NCI-H1436 treated with DMSO at 0.1 percent for 48 hours (cell line): ENCODE results near the gene BCL2L12.

Experiments
- DNase-seq: peaks from one replicate; lab custom pipeline; 2025; lab: John Stamatoyannopoulos, UW

BCL2L12 gene

DNA sequence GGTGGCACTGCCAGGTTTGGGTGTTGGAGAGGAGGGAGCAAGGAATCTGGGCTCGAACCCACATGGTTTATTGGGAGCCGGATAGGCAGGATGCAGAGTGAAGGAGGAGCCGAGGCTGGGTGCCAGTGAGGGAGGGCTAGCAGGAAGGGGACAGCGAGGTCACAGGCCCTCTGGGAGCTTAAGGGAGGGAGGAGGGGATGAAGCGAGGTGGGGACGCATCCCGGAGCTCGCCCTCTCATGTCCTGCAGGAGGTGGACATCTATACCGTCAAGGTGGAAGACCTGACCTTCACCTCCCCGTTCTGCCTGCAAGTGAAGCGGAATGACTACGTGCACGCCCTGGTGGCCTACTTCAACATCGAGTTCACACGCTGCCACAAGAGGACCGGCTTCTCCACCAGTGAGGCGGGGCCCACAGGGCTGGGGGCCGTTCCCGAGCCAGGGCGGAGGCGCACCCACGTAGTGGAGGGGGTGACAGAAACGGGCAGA lies 20.2 kb downstream of the BCL2L12 start:
- DNase-seq, result no peak

DNA sequence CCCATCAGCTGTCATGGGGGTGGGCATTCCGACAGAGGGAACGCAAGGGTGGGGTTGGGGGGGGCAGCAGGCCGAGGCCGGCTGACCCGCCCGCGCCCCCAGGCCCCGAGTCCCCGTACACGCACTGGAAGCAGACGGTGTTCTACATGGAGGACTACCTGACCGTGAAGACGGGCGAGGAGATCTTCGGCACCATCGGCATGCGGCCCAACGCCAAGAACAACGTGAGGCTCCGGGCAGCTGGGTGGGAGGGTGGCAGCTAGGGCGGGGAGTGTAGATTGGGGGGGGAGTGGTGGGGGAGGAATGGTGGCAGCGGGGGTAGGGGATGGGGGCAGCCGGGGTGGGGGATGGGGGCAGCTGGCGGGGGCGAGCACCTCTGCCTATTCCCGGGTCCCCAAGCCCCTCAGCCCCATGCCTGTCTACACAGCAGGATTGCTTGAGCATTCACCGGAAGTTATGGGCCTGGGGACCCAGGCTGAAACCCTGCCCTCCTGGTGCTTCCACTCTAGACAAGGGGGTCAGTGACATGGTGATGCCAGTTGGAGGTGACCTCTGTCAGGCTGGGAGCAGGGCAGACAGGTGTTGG lies 20.9 kb downstream of the BCL2L12 start:
- DNase-seq, result no peak

DNA sequence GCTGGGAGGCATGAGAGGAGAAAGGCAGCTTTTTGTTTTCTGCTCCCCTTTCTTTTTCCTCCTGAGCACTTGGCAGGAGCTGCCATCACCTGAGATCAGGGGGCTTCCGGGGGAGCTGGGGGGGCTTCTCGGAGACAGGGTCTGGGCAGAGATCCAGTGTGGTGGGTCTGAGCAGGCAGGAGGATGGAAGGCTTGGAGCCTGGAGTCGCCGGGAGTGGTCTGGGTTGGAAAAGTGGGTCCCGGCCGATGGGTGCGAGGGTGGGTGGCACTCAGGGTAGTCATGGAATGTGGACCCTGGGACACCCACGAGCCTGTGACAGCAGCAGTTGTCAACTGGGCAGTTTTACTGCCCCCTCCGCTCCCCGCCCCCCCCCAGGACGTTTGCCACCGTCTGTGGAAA lies 21.4 kb downstream of the BCL2L12 start:
- no peak for DNase-seq

DNA sequence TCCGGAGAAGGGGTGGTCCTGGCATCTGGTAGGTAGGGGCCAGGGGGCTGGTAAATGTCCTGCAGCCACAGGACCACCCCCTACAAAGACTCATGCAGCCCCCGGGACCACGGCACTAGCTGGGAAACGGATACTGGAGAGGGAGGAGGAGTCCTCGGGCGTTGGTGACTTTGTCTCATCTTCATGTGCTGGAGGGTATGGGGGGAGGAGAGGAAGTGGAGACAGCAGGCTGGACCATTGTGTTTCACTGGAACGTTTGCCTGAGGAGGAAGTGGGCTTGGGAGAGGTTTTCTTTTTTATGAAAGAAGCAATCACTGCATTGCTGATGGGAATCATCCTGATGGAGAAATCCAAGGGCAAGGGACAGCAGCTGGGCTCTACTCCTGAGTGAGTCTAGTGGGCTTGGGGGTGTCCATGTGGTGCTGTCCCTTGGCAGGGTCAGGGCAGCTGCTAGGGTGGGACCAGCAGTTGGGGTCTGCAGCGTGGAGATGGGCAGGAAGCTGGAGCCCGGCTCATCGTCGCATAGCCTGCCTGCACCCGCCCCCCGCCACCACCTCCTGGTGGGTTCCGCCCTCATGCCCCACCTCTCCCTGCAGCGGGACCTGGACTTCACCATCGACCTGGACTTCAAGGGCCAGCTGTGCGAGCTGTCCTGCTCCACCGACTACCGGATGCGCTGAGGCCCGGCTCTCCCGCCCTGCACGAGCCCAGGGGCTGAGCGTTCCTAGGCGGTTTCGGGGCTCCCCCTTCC lies 22.0 kb downstream of the BCL2L12 start:
- DNase-seq, result no peak

DNA sequence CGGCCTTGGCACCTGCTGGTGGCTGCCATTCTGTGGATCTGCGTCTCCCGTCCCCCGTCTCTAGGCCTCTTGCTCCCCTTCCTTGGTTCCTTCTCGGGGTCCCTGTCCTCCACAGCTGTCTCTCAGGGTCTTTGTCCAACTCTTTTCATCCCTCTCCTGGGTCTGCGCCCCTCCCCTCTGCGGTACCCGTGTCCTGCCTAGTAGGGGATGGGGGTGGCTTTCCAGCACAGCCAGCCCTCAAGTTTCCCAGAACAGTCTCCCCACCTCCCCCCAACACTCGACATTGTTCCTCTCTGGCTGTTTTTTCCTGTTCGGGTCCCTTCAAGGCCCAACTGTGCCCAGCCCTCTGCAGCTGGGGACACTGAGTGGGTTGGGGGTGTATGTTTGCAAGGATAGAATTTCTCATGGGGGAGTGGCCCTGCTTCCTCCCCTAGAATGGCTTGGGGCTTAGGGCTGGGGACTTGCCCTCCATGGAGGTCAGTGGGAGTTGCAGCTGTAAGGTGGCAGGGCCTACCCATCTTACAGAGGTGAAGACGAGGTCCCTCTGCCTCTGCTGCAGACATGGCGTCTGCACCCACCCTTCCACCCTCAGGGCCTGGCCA lies 22.9 kb downstream of the BCL2L12 start:
- DNase-seq, result no peak

DNA sequence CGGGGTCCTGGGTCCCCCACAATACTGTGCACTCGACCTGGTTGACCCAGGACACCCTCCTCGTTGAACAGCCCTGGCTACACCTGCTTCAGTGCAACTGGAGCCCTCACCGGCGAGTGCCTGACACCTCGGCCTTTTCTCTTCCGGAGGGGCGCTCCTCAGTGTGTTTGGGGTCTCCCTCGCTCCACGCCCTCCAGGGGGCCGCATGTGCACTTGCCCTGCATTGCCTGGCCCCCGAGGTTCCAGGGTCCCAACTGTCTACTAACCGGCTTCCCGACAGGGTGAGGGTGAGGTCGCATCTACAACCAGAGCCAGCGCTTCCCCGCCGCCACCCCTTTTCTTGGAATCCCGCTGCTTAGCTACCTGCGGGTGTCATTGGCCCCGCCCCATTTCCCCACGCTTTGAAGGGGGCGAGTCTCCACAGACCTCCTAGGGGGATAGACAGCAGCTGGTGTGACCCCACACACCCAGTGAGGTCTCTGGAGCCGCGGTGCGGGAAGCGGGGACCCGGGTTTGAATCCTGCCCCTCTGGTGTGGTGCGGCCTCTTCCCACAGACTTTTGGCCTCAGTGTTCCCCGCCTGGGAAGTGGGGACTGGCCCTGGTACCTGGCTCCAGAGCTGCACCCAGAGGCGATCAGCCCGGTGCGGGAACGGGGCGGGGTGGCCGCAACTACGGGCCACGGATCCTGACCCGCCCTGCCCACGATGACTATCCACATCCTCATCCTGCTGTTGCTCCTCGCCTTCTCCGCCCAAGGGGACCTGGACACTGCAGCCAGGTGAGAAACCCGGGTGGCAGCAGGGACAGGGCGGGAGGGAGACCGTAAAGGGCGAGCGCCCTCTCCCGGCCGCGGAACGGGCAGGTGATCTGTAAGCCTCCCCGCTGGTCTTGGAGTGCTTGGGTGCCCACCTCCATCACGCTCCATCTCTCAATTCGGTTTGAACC lies 23.7 kb downstream of the BCL2L12 start, which contains the start of gene ADM5:
ADM5 (plus strand) TSS at position 462 of the 946 bp plus-strand sequence; CDS start at position 706, 244 bp downstream.
- no peak for DNase-seq

DNA sequence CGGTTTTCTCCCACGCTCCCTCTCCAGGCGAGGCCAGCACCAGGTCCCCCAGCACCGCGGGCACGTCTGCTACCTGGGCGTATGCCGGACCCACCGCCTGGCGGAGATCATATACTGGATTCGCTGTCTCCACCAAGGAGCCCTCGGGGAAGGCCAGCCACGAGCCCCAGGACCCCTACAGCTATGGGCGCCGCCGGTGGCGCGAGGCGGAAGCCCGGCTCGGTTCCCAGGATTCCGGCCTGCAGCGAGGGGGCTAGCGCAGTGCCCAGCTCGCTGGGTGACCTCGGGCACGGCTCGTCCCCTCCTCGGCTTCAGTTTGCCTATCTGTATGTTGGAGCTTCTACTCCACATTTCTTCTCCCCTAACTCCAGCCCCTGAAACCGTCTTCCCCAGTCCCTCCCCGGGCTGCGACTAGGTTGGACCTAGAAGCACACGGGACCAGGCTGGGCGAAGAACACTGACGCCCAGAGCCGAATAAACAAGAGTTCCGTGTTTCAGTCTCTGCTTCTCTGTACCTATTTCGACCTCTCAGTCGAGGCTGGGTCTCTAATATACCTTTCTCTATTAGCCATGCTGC lies 24.4 kb downstream of the BCL2L12 start:
- no peak for DNase-seq

DNA sequence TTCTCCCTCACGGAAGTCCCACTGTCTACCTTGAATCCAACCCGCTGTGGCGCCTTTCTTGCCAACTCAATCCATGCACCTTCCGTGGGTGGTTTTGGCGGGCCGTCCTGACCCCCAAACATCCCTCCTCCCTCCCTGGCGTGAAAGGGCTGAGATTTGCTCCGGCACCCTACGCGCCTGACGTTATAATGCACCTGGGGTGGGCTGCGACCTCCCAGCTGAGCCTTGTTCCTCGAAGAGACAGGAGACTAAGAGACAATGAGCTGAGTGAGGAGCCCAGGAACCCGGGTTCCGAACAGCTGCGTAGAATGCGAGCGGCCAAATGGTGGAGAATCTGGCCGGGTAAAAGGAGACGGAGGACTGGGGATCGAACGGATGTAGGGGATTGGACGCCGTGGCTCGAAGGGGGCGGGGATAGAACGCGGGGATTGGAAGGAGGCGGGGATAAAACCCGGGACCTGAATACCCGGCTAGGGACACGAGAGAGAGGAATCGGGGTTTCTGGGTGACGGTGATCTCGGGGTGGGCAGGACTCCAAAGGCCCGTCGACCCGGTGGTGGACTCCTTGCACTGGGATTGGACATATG lies 25.0 kb downstream of the BCL2L12 start, which contains the start of gene CPT1C:
CPT1C (plus strand) TSS at position 461 of the 587 bp plus-strand sequence. CDS start 1,137 bp downstream, outside the sequence.
- no peak for DNase-seq

DNA sequence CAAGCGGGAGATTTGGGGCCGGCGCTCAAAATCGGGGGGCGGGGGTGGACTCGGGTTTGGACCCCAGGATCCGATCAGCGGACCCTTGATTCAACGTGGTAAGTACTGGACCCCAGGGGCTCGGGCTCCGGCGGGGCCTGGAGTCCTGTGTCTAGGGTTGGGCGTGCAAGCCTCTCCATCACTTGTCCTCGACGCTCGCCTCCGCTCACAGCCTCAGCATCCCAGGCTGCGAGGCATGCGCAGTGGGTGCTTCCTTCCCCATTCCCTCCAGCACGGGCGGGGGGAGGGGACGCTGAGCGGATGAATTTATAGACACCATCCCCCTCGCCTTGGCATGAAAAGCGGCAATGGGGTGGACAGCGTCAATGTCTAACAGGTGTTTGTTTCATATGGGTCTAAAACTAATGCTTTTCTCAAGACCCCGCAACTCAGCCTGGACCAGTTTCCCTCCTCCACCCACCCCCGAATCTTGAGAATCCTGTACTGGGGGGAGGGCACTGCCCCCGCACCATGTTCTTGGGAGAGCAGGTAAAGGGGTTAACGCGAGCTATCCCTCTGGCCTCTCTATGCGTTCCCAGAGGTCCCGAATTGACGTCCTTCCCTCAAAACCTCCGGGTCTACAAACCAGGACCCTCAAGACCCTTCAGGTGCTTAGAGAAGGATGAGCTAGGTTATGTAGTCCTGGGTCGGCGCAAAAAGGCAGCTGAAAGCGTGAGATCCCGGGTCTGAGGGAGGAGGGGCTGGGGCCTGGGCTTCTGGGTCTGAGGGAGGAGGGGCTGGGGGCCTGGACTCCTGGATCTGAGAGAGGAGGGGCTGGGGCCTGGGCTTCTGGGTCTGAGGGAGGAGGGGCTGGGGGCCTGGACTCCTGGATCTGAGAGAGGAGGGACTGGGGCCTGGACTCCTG lies 25.8 kb downstream of the BCL2L12 start:
- DNase-seq, result no peak

DNA sequence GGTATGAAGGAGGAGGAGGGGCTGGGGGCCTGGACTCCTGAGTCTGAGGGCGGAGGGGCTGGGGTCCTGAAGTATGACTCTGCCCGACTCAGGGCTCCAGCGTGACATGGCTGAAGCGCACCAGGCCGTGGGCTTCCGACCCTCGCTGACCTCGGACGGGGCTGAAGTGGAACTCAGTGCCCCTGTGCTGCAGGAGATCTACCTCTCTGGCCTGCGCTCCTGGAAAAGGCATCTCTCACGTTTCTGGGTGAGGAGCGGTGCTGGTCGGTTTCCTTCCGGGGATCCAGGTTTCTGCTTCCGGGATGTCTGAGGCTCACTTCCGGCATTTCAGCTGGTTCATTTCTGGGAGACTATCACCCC lies 26.4 kb downstream of the BCL2L12 start:
- DNase-seq, result no peak

DNA sequence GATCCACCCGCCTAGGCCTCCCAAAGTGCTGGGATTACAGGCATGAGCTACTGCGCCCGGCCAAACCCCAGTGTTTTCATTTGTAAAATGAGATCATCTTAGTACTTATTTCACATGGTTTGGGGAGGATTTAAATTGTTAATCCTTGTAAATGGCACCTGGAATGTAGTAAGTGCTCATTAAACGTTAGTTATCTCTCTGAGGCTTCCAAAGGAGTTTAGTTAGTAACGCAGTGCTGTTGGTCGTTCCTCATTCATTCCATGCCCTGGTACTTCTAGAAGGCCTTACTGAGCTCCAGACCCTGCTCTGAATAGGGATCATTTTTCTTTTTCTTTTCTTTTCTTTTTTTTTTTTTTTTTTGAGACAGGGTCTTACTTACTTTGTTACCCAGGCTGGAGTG lies 30.4 kb downstream of the BCL2L12 start:
- no peak for DNase-seq

DNA sequence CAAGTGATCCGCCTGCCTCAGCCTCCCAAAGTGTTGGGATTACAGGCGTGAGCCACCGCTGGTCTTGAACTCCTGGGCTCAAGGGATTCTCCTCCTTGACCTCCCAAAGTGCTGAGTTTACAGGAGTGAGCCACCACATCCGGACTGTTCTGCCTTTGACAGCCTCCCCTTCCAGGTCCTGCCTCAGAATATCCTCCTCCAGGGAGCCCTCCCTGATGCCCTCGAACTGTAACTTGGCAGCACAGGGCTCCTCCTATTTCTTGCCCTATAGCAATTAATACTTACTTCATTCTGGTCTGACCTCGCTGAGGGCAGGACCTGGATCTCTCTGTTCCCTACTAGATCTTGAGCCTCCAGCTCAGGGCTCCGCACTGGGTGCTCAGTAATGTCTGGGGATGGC lies 31.1 kb downstream of the BCL2L12 start:
- DNase-seq, result no peak

DNA sequence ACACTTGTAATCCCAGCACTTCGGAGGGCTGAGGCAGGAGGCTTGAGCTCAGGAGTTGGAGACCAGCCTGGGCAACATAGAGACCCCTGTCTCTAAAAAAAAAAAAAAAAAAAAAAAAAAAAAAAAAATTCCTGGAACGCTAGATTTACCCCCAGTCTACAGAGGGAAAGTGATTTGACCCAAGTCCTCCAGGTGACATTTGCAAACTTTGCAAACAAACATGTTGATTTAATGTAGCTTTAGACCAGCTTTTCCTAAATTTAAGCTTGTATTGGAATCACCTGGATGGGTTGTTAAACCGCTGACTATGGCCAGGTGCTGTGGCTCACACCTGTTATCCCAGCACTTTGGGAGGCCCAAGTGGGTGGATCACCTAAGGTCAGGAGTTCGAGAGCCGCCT lies 33.6 kb downstream of the BCL2L12 start:
- no peak for DNase-seq

DNA sequence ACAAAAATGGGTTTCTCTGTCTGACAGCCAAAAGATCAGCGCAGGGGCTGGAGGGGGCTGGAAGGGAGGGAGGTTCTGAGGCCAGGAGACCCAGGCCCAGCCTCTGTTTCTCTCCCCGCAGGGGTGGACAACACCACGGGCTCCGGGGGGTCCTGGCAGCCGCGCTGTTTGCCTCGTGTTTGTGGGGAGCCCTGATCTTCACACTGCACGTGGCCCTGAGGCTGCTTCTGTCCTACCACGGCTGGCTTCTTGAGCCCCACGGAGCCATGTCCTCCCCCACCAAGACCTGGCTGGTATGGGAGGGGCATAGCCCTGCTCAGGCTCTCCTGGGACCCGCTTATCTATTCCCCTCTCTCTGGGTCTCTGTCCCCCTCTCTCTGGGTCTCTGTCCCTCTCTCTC lies 34.8 kb downstream of the BCL2L12 start:
- no peak for DNase-seq

DNA sequence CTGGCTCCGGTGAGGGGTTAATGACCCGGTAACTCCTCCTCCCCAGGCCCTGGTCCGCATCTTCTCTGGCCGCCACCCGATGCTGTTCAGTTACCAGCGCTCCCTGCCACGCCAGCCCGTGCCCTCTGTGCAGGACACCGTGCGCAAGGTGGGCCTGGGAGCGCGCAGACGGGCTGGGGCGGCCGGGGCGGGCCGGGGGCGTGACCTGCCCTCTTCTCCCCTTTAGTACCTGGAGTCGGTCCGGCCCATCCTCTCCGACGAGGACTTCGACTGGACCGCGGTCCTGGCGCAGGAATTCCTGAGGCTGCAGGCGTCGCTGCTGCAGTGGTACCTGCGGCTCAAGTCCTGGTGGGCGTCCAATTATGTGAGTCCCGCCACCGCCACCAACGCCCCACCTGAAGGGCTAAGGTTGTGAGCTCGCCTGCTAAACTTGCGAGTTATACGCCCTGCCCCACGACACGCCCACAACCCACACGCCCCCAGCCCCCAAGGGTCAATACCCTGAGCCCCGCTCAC lies 35.6 kb downstream of the BCL2L12 start:
- DNase-seq, result no peak

DNA sequence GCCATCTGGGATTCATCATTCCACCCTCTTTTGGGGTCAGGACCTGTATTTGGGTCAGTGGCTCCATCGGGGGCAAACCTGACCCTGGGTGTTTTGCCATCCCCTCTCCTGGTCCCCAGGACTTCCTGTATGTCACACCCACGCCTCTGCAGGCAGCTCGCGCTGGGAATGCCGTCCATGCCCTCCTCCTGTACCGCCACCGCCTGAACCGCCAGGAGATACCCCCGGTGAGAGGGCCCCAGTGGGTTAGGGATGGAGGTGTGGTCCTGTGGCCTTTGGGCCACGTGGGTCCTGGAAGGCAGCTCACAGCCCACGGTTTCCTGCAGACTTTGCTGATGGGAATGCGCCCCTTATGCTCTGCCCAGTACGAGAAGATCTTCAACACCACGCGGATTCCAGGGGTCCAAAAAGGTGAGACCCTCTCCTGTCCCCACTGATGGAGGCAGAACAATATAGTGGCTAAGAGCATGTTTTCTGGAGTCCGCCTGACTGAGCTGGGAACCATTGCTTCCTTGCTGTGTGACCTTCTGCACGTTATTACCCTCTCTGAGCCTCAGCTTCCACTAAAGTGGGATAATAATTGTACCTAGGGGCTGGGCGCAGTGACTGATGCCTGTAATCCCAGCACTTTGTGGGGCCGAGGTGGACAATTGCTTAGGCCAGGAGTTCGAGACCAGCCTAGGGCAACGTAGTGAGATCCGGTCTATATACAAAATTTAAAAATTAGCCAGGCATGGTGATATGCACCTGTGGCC lies 39.3 kb downstream of the BCL2L12 start:
- no peak for DNase-seq

DNA sequence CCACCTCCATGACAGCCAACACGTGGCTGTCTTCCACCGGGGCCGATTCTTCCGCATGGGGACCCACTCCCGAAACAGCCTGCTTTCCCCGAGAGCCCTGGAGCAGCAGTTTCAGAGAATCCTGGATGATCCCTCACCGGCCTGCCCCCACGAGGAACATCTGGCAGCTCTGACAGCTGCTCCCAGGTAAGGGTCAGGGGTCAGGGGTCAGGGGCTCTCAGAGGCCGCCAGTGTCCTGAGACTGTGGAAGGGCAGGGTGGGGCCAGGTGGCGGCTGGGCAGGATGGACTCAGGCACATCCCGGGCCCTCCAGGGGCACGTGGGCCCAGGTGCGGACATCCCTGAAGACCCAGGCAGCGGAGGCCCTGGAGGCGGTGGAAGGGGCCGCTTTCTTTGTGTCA lies 40.2 kb downstream of the BCL2L12 start:
- no peak for DNase-seq

DNA sequence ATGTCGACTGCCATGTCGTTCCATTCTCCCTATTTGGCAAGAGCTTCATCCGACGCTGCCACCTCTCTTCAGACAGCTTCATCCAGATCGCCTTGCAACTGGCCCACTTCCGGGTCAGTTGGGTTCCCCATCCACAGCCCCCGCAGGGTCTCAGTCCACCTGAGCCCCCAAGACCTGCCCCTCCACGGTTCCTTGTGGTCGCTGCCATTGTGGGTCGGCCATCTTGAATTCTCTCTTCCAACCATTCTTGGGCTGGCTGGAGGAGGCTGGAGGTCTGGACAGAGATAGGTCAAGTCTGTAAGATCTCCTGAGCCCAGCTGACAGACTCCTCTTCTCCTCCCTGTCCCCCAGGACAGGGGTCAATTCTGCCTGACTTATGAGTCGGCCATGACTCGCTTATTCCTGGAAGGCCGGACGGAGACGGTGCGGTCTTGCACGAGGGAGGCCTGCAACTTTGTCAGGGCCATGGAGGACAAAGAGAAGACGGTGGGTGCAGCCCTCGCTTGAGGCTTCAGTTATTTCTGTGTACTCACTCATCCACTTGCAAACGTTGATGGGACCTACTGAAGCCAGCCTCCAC lies 44.7 kb downstream of the BCL2L12 start:
- no peak for DNase-seq

DNA sequence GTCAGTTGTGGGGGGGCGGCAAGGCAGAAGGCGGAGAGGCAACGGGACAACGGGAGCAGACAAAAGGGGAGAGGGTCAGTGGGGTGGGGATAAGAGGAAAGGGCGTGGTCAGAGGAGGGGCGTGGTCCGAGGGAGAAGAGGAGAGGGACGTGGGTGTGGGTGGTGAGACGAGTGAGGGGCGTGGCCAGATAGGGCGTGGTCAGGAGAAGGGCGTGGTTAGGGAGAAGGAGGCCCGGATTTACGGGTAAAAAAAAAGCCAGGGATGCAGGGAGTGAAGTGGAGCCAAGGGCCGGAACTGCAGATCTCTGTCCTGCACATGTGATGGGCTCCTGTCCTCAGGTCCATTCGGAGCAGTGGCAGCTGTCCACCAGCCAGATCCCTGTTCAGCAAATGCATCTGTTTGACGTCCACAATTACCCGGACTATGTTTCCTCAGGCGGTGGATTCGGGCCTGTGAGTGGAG lies 46.7 kb downstream of the BCL2L12 start:
- no peak for DNase-seq
